Gastrocnemius medialis (tissue), 4 donors: Measurements from ENCODE around the gene KLF4. TPM values are rescaled to one million over a fixed set of nuclear protein-coding genes. Genes with fewer than 3 reads are reported as not detected.

ENCODE experiments used
- ATAC-seq, 2 donors: fragments of 150-250 bp; one replicate each; pipeline ENCODE4 v1.9.1; 2016
- DNase-seq, 2 donors: peaks; one replicate each; pipeline ENCODE4 v3.0.0-alpha.2; 2019
- H3K27ac ChIP-seq, 4 donors: fragments of 200-600 bp; sonication (generic); 1 replicate in 1 of 4; 2 replicates in 3 of 4; pipeline ENCODE4 v1.5.1; 2016 to 2018; ENCODE audit warnings: mild to moderate bottlenecking in 2 of 4, moderate library complexity in 1 of 4
- H3K27me3 ChIP-seq, 3 donors: fragments of 200-600 bp; sonication (generic) in 2 of 3; 1 replicate in 1 of 3; 2 replicates in 2 of 3; pipeline versions ENCODE4 v1.5.1 to v1.6.0; 2016 to 2019; ENCODE audit warnings: mild to moderate bottlenecking in 1 of 3, moderate library complexity in 1 of 3
- H3K36me3 ChIP-seq, 2 donors: fragments of 200-600 bp; sonication (generic) in 1 of 2; one replicate each; pipeline ENCODE4 v1.5.1; 2017 to 2018
- H3K4me1 ChIP-seq, 2 donors: fragments of 200-600 bp; sonication (generic) in 1 of 2; one replicate each; pipeline ENCODE4 v1.5.1; 2016 to 2017; ENCODE audit warnings: mild to moderate bottlenecking in 2 of 2
- H3K4me3 ChIP-seq, 4 donors: fragments of 200-600 bp; sonication (generic) in 3 of 4; 1 replicate in 1 of 4; 2 replicates in 3 of 4; pipeline ENCODE4 v1.5.1; 2016 to 2019; ENCODE audit warnings: mild to moderate bottlenecking in 2 of 4
- H3K9me3 ChIP-seq, 3 donors: fragments of 200-600 bp; sonication (generic) in 2 of 3; 1 replicate in 1 of 3; 2 replicates in 2 of 3; pipeline ENCODE4 v1.5.1; 2016 to 2019
- CTCF ChIP-seq, 5 experiments: fragments of 450-650 bp in 3 of 5; fragments of 200-600 bp in 2 of 5; sonication (generic) in 2 of 5; IDR thresholded peaks in 4 of 5; conservative IDR thresholded peaks in 1 of 5; 1 replicate in 4 of 5; 2 replicates in 1 of 5; pipeline ENCODE4 v1.5.1; 2016 to 2019; ENCODE audit warnings: antibody characterized with exemption in 5 of 5, mild to moderate bottlenecking in 3 of 5, moderate library complexity in 3 of 5
- POLR2A ChIP-seq, 2 donors: fragments of 450-650 bp; IDR thresholded peaks; one replicate each; pipeline ENCODE4 v1.6.1; 2017; ENCODE audit warnings: antibody characterized with exemption in 2 of 2, mild to moderate bottlenecking in 2 of 2, moderate library complexity in 2 of 2
- in situ Hi-C, 4 donors: fragments of 200-750 bp; cut with MboI; loops; one replicate each; pipeline versions ENCODE4 v1.15.0 to v1.8.0; 2017; ENCODE audit warnings: low sequenced_read_pairs in 4 of 4
- intact Hi-C: fragments of 100-400 bp; cut with DNase I; formaldehyde crosslinking; loops from one replicate; pipeline ENCODE4 v1.15.1; 2023; ENCODE audit warnings: low total_unique reads
- total RNA-seq, 4 donors: library from RNA; depleted of rRNA; stranded (reverse); fragments of >200 nt; gene quantifications; one replicate each; pipeline versions ENCODE4 v1.1.0 to v1.2.3, GENCODE V29; 2016

Gene KLF4
- total RNA-seq, 4 donors from 2014 or later, result 15.7 to 62.6 (median 32.4) TPM

- Histone ChIP-seq H3K27ac (no peak overlapping the region), H3K27me3 (no peaks in the 10 kb centered on the region), H3K36me3 (no peaks in the 10 kb centered on the region), H3K9me3 (no peaks in the 10 kb centered on the region), H3K4me1 (no peaks in the 10 kb centered on the region), H3K4me3 (no peak overlapping the region)
- in situ Hi-C loops (no loop called here), intact Hi-C loops (no loop called here)
- DNase-seq (no peak), ATAC-seq (no peak)
- no peak for TF ChIP-seq POLR2A (IDR thresholded peaks at IDR 0.05)
- no peak for TF ChIP-seq CTCF (IDR thresholded peaks at IDR 0.05 in 4 of 5, conservative IDR thresholded peaks at IDR 0.05 in 1 of 5)
These were observed 43.1 kb downstream of the KLF4 start for GRCh38 chr9:107446491-107446890.

GRCh38 chr9:107443786-107444185, 45.8 kb downstream of the KLF4 start:
- ATAC-seq (no peak), DNase-seq (no peak)
- Histone ChIP-seq H3K9me3 (no peaks in the 10 kb centered on the region), H3K27me3 (no peaks in the 10 kb centered on the region), H3K4me3 (no peak overlapping the region), H3K36me3 (no peaks in the 10 kb centered on the region), H3K4me1 (no peaks in the 10 kb centered on the region), H3K27ac (no peak overlapping the region)
- no peak for TF ChIP-seq POLR2A (IDR thresholded peaks at IDR 0.05)
- no peak for TF ChIP-seq CTCF (IDR thresholded peaks at IDR 0.05 in 4 of 5, conservative IDR thresholded peaks at IDR 0.05 in 1 of 5)
- intact Hi-C loops, result no loop called here
- in situ Hi-C loops, result no loop called here

- no peaks in the 10 kb centered on the region for H3K9me3 ChIP-seq
- H3K4me3 ChIP-seq, result no peak overlapping the region
- ATAC-seq (no peak), DNase-seq (no peak)
- no peaks in the 10 kb centered on the region for H3K36me3 ChIP-seq
- no peaks in the 10 kb centered on the region for H3K4me1 ChIP-seq
- in situ Hi-C loops, result no loop called here
- no peaks in the 10 kb centered on the region for H3K27me3 ChIP-seq
- H3K27ac ChIP-seq, result no peak overlapping the region
- TF ChIP-seq POLR2A (IDR thresholded peaks at IDR 0.05) (no peak), CTCF (IDR thresholded peaks at IDR 0.05 in 4 of 5, conservative IDR thresholded peaks at IDR 0.05 in 1 of 5) (no peak)
- intact Hi-C loops, result no loop called here
These were observed 49.5 kb downstream of the KLF4 start for GRCh38 chr9:107439991-107440456.

GRCh38 chr9:107438211-107439031, 51.1 kb downstream of the KLF4 start:
- TF ChIP-seq POLR2A (IDR thresholded peaks at IDR 0.05) (no peak), CTCF (IDR thresholded peaks at IDR 0.05 in 4 of 5, conservative IDR thresholded peaks at IDR 0.05 in 1 of 5) (no peak)

More at GRCh38 chr9:107438211-107439031, 51.1 kb downstream of the KLF4 start:
- ATAC-seq, result no peak
- Histone ChIP-seq H3K27ac (no peak overlapping the region), H3K27me3 (no peaks in the 10 kb centered on the region), H3K4me1 (no peaks in the 10 kb centered on the region), H3K9me3 (no peaks in the 10 kb centered on the region), H3K4me3 (no peak overlapping the region), H3K36me3 (no peaks in the 10 kb centered on the region)
- in situ Hi-C loops (no loop called here), intact Hi-C loops (no loop called here)
- DNase-seq, result no peak
